Measurements from ENCODE around the gene DHRSX. TPM values are rescaled to one million over a fixed set of nuclear protein-coding genes. Genes with fewer than 3 reads are reported as not detected.

Gene DHRSX
- total RNA-seq, 1 donor from 2014 or later = 31.8 TPM

DNA sequence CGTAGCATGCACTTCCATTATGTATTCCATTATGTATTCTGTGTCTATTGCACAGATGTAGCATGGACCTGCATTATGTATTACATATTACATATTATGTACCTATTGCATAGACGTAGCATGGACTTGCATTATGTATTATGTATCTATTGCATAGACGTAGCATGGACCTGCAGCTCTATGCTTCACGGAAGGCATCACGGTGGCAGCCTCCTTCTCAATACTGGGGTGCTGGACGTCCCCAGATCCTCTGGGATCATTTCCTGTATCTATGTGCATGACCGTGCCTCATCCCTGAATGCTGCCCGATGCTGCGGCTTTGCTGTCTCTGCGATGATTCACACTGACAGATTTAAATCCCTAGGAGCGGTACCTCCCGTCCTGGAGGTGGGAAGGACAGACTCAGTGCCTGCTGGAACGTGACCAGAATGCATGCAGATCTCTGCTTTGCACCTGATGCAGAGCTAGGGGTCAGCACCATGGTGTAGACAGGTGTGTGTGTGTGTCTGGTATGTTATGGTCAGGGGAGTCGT is 317.5 kb downstream of the DHRSX start:
- Histone ChIP-seq H3K4me3 (no peak overlapping the region), H3K27me3 (no peaks in the 10 kb centered on the region), H3K27ac (peak overlapping the region; percentile 43), H3F3A (ENCODE audit: low read depth) (peaks cover 26% of the 10 kb centered on the region), H3K36me3 (no peaks in the 10 kb centered on the region), H3K79me2 (ENCODE audit: low read depth) (no peaks in the 10 kb centered on the region), H2AFZ (replicated peaks) (no peak overlapping the region), H3K4me1 (peaks cover 16% of the 10 kb centered on the region), H4K20me1 (ENCODE audit: low read depth) (peaks cover 4% of the 10 kb centered on the region), H3K4me2 (peak overlapping the region; percentile 41), H3K9me3 (ENCODE audit: low read depth) (no peaks in the 10 kb centered on the region), H3K9ac (no peak overlapping the region)
- H3K36me3 Mint-ChIP-seq = peaks cover 7% of the 10 kb centered on the region
- no peak overlapping the region for H3K27ac Mint-ChIP-seq
- peaks cover 11% of the 10 kb centered on the region for H3K9me3 Mint-ChIP-seq
- no peak overlapping the region for H3K4me3 Mint-ChIP-seq
- peaks cover 11% of the 10 kb centered on the region for H3K4me1 Mint-ChIP-seq
- DNase-seq (ENCODE audit: low spot score) = peak; percentile 5
- peaks cover 4% of the 10 kb centered on the region for H3K27me3 Mint-ChIP-seq (ENCODE audit: insufficient read depth, low read depth)
- no peak for TF ChIP-seq EZH2phosphoT487 (IDR thresholded peaks at IDR 0.05)

- H3K9me3 ChIP-seq (ENCODE audit: low read depth) = no peaks in the 10 kb centered on the region
- no peak overlapping the region for H3K4me3 ChIP-seq
- no peak overlapping the region for H3K9ac ChIP-seq
- Mint-ChIP-seq H3K4me3 (no peak overlapping the region), H3K36me3 (peaks cover 8% of the 10 kb centered on the region), H3K27me3 (ENCODE audit: insufficient read depth, low read depth) (peaks cover 7% of the 10 kb centered on the region), H3K27ac (no peak overlapping the region), H3K9me3 (peaks cover 5% of the 10 kb centered on the region), H3K4me1 (peaks cover 28% of the 10 kb centered on the region)
- H2AFZ ChIP-seq (replicated peaks) = no peak overlapping the region
- TF ChIP-seq CTCF (IDR thresholded peaks at IDR 0.05) (no peak), EZH2phosphoT487 (IDR thresholded peaks at IDR 0.05) (no peak), EZH2 (IDR thresholded peaks at IDR 0.05) (no peak)
- no peak overlapping the region for H3K27ac ChIP-seq
- DNase-seq (ENCODE audit: low spot score) = no peak
- peaks cover 6% of the 10 kb centered on the region for H3K4me1 ChIP-seq
- peaks cover 18% of the 10 kb centered on the region for H3F3A ChIP-seq (ENCODE audit: low read depth)
- no peaks in the 10 kb centered on the region for H3K79me2 ChIP-seq (ENCODE audit: low read depth)
- no peak overlapping the region for H3K4me2 ChIP-seq
- H3K36me3 ChIP-seq = no peaks in the 10 kb centered on the region
- no peaks in the 10 kb centered on the region for H3K27me3 ChIP-seq
- peaks cover 4% of the 10 kb centered on the region for H4K20me1 ChIP-seq (ENCODE audit: low read depth)
These were observed 323.2 kb downstream of the DHRSX start for GRCh38 chrX:2177541-2177940.

DNA sequence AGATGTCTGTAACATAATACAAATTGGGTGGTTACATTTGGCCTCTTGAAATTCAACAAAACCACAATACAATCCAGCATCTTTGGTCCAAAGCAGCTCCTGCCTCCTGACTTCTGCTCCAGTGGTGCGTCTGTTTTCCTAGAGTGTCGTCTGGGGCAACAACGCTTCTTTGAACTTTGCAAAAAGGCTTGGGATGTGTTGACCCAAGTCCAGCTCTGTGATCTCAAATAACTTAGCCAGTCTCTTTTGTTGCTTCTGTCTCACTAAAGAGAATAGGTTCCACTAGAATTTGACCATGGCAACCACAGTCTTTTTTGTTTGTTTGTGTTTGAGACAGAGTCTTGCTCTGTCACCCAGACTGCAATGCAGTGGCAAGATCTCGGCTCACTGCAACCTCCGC is 324.0 kb downstream of the DHRSX start:
- Histone ChIP-seq H3K4me3 (no peak overlapping the region), H3K4me2 (no peak overlapping the region), H3K4me1 (peaks cover under 1% of the 10 kb centered on the region), H3K36me3 (no peaks in the 10 kb centered on the region), H4K20me1 (ENCODE audit: low read depth) (no peaks in the 10 kb centered on the region), H3K79me2 (ENCODE audit: low read depth) (no peaks in the 10 kb centered on the region), H3K9me3 (ENCODE audit: low read depth) (no peaks in the 10 kb centered on the region), H3K27ac (no peak overlapping the region), H2AFZ (replicated peaks) (no peak overlapping the region), H3F3A (ENCODE audit: low read depth) (peaks cover 10% of the 10 kb centered on the region), H3K9ac (no peak overlapping the region), H3K27me3 (no peaks in the 10 kb centered on the region)
- Mint-ChIP-seq H3K27me3 (ENCODE audit: insufficient read depth, low read depth) (peaks cover 7% of the 10 kb centered on the region), H3K4me3 (no peak overlapping the region), H3K36me3 (peaks cover 8% of the 10 kb centered on the region), H3K27ac (peak overlapping the region; percentile 22), H3K4me1 (peaks cover 25% of the 10 kb centered on the region), H3K9me3 (peaks cover 3% of the 10 kb centered on the region)
- DNase-seq (ENCODE audit: low spot score) = no peak
- no peak for TF ChIP-seq CTCF (IDR thresholded peaks at IDR 0.05)
- TF ChIP-seq EZH2 (IDR thresholded peaks at IDR 0.05) = no peak
- no peak for TF ChIP-seq EZH2phosphoT487 (IDR thresholded peaks at IDR 0.05)

GRCh38 chrX:2176274-2176673 is 324.5 kb downstream of the DHRSX start:
- no peak overlapping the region for H3K4me3 ChIP-seq
- peaks cover 6% of the 10 kb centered on the region for H3F3A ChIP-seq (ENCODE audit: low read depth)
- Mint-ChIP-seq H3K4me1 (peaks cover 25% of the 10 kb centered on the region), H3K27me3 (ENCODE audit: insufficient read depth, low read depth) (peaks cover 7% of the 10 kb centered on the region), H3K36me3 (peaks cover 8% of the 10 kb centered on the region), H3K9me3 (peaks cover 3% of the 10 kb centered on the region), H3K4me3 (no peak overlapping the region), H3K27ac (no peak overlapping the region)
- no peak overlapping the region for H3K27ac ChIP-seq
- DNase-seq (ENCODE audit: low spot score) = no peak
- H3K79me2 ChIP-seq (ENCODE audit: low read depth) = no peaks in the 10 kb centered on the region
- H3K4me2 ChIP-seq = no peak overlapping the region
- no peaks in the 10 kb centered on the region for H3K36me3 ChIP-seq
- no peaks in the 10 kb centered on the region for H3K4me1 ChIP-seq
- H4K20me1 ChIP-seq (ENCODE audit: low read depth) = no peaks in the 10 kb centered on the region
- TF ChIP-seq EZH2phosphoT487 (IDR thresholded peaks at IDR 0.05) (no peak), EZH2 (IDR thresholded peaks at IDR 0.05) (no peak), CTCF (IDR thresholded peaks at IDR 0.05) (no peak)
- H2AFZ ChIP-seq (replicated peaks) = no peak overlapping the region
- no peaks in the 10 kb centered on the region for H3K9me3 ChIP-seq (ENCODE audit: low read depth)
- H3K9ac ChIP-seq = no peak overlapping the region
- H3K27me3 ChIP-seq = no peaks in the 10 kb centered on the region

All from neural progenitor cell (in vitro differentiated cells).